ENCODE results near the gene HPSE.

Gene HPSE

GRCh38 chr4:83360018-83360417 lies 25.4 kb upstream of the HPSE start:
- in situ Hi-C loops (cut with HindIII; ENCODE audit: low pct_unique_long_range_greater_than_20kb, low sequenced_read_pairs), result no loop called here
- DNase-seq (ENCODE audit: low read depth in 1 of 2, low spot score in 1 of 2), result no peak
- TF ChIP-seq JUND (IDR thresholded peaks at IDR 0.05; ENCODE audit: low read depth), result no peak

- DNase-seq (ENCODE audit: low read depth in 1 of 2, low spot score in 1 of 2), result no peak
- in situ Hi-C loops (cut with HindIII; ENCODE audit: low pct_unique_long_range_greater_than_20kb, low sequenced_read_pairs), result no loop called here
- TF ChIP-seq JUND (IDR thresholded peaks at IDR 0.05; ENCODE audit: low read depth), result no peak
Observed at GRCh38 chr4:83358410-83358809, 23.8 kb upstream of the HPSE start.

GRCh38 chr4:83356899-83357661 lies 22.4 kb upstream of the HPSE start:
- TF ChIP-seq JUND (IDR thresholded peaks at IDR 0.05; ENCODE audit: low read depth), result 0 out of 2 replicates have a peak, but pooled peaks have one; percentile 9
- in situ Hi-C loops (cut with HindIII; ENCODE audit: low pct_unique_long_range_greater_than_20kb, low sequenced_read_pairs), result no loop called here
- peak in 1 of 2 experiments; percentile 54 for DNase-seq (ENCODE audit: low read depth in 1 of 2, low spot score in 1 of 2)

GRCh38 chr4:83353516-83353915 lies 18.9 kb upstream of the HPSE start:
- no peak for TF ChIP-seq JUND (IDR thresholded peaks at IDR 0.05; ENCODE audit: low read depth)
- in situ Hi-C loops (cut with HindIII; ENCODE audit: low pct_unique_long_range_greater_than_20kb, low sequenced_read_pairs), result no loop called here
- no peak for DNase-seq (ENCODE audit: low read depth in 1 of 2, low spot score in 1 of 2)

- no peak for TF ChIP-seq JUND (IDR thresholded peaks at IDR 0.05; ENCODE audit: low read depth)
- in situ Hi-C loops (cut with HindIII; ENCODE audit: low pct_unique_long_range_greater_than_20kb, low sequenced_read_pairs), result no loop called here
- DNase-seq (ENCODE audit: low read depth in 1 of 2, low spot score in 1 of 2), result no peak
Observed at GRCh38 chr4:83348074-83348473, 13.4 kb upstream of the HPSE start.

- DNase-seq (ENCODE audit: low read depth in 1 of 2, low spot score in 1 of 2), result no peak
- in situ Hi-C loops (cut with HindIII; ENCODE audit: low pct_unique_long_range_greater_than_20kb, low sequenced_read_pairs), result no loop called here
- TF ChIP-seq JUND (IDR thresholded peaks at IDR 0.05; ENCODE audit: low read depth), result no peak
Observed at GRCh38 chr4:83342476-83342875, 7.8 kb upstream of the HPSE start.

GRCh38 chr4:83340692-83341343 lies 6.2 kb upstream of the HPSE start:
- in situ Hi-C loops (cut with HindIII; ENCODE audit: low pct_unique_long_range_greater_than_20kb, low sequenced_read_pairs), result no loop called here
- DNase-seq (ENCODE audit: low read depth in 1 of 2, low spot score in 1 of 2), result no peak

GRCh38 chr4:83339573-83339972 lies 4.9 kb upstream of the HPSE start:
- TF ChIP-seq JUND (IDR thresholded peaks at IDR 0.05; ENCODE audit: low read depth), result no peak
- no peak for DNase-seq (ENCODE audit: low read depth in 1 of 2, low spot score in 1 of 2)
- in situ Hi-C loops (cut with HindIII; ENCODE audit: low pct_unique_long_range_greater_than_20kb, low sequenced_read_pairs), result no loop called here

More at GRCh38 chr4:83340692-83341343, 6.2 kb upstream of the HPSE start:
- no peak for TF ChIP-seq JUND (IDR thresholded peaks at IDR 0.05; ENCODE audit: low read depth)

GRCh38 chr4:83335701-83336100 lies 1.1 kb upstream of the HPSE start:
- DNase-seq (ENCODE audit: low read depth in 1 of 2, low spot score in 1 of 2), result peak in 1 of 2 experiments; percentile 11
- in situ Hi-C loops (cut with HindIII; ENCODE audit: low pct_unique_long_range_greater_than_20kb, low sequenced_read_pairs), result no loop called here
- TF ChIP-seq JUND (IDR thresholded peaks at IDR 0.05; ENCODE audit: low read depth), result no peak

GRCh38 chr4:83331956-83332355 lies 2.7 kb downstream of the HPSE start:
- DNase-seq (ENCODE audit: low read depth in 1 of 2, low spot score in 1 of 2), result no peak
- TF ChIP-seq JUND (IDR thresholded peaks at IDR 0.05; ENCODE audit: low read depth), result no peak
- in situ Hi-C loops (cut with HindIII; ENCODE audit: low pct_unique_long_range_greater_than_20kb, low sequenced_read_pairs), result no loop called here

GRCh38 chr4:83329521-83330110 lies 5.0 kb downstream of the HPSE start:
- no peak for TF ChIP-seq JUND (IDR thresholded peaks at IDR 0.05; ENCODE audit: low read depth)
- in situ Hi-C loops (cut with HindIII; ENCODE audit: low pct_unique_long_range_greater_than_20kb, low sequenced_read_pairs), result no loop called here

GRCh38 chr4:83328521-83329187 lies 6.0 kb downstream of the HPSE start:
- in situ Hi-C loops (cut with HindIII; ENCODE audit: low pct_unique_long_range_greater_than_20kb, low sequenced_read_pairs), result no loop called here
- DNase-seq (ENCODE audit: low read depth in 1 of 2, low spot score in 1 of 2), result peak in 1 of 2 experiments; percentile 38
- no peak for TF ChIP-seq JUND (IDR thresholded peaks at IDR 0.05; ENCODE audit: low read depth)

More at GRCh38 chr4:83329521-83330110, 5.0 kb downstream of the HPSE start:
- no peak for DNase-seq (ENCODE audit: low read depth in 1 of 2, low spot score in 1 of 2)
